ENCODE data around the gene GPR135. TPM values are rescaled to one million over a fixed set of nuclear protein-coding genes. Genes with fewer than 3 reads are reported as not detected.

GPR135 gene
- total and polyA plus RNA-seq, 2 donors = 0.38 to 0.52 TPM

DNA sequence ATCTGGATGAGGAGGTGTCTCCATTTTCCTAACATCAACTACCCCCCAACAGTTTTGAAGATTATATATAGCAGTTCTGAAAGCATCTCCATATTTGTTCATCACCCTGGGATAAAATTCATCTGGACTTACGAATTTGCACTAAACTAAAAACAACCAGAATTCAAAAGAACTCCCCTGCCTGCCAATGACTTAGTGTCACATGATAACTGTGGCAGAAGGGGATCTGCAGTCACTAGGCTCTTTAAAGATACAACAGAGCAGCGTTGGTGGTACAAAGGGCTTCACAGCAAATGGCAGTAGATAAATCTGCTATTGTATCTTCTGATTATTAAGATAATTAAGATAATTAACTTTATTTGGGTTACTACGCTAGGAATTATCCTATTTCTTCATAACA lies 30.1 kb downstream of the GPR135 start:
- Histone ChIP-seq H3K4me3 (ENCODE audit: low read length in 2 of 2) (no peak overlapping the region), H3K27me3 (ENCODE audit: control insufficient read depth in 2 of 2, insufficient read depth in 1 of 2, low read length in 1 of 2) (no peaks in the 10 kb centered on the region)
- WGBS = 97% methylated on average over 3 of the region's 3 CpGs

DNA sequence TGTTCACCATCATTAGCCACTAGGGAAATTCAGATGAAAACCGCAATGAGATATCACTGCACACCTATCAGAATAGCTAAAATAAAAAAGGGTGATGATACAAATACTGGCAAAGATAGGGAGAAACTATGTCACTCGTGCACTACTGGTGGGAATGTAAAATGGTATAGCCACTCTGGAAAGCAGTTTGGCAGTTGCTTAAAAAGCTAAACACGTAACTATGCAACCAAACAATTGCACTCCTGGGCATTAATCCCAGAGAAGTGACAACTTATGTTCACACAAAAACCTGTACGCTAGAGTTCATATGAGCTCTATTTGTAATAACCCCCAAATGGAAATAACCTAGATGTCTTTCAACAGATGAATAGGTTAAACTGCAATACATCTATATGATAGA lies 35.4 kb downstream of the GPR135 start:
- Histone ChIP-seq H3K4me1 (ENCODE audit: control insufficient read depth in 2 of 2, insufficient read depth in 2 of 2, low read length in 2 of 2) (no peaks in the 10 kb centered on the region), H3K36me3 (ENCODE audit: control insufficient read depth in 2 of 2, insufficient read depth in 2 of 2, low read length in 1 of 2) (no peaks in the 10 kb centered on the region), H3K27me3 (ENCODE audit: control insufficient read depth in 2 of 2, insufficient read depth in 1 of 2, low read length in 1 of 2) (no peaks in the 10 kb centered on the region), H3K9me3 (ENCODE audit: control insufficient read depth in 2 of 2, insufficient read depth in 1 of 2, low read length in 1 of 2) (no peaks in the 10 kb centered on the region), H3K4me3 (ENCODE audit: low read length in 2 of 2) (no peak overlapping the region), H3K27ac (ENCODE audit: low read depth in 1 of 2, low read length in 1 of 2) (no peak overlapping the region)
- 96% methylated on average over 4 of the region's 4 CpGs for WGBS
- no peak for DNase-seq (ENCODE audit: low read depth in 6 of 9, low spot score in 9 of 9)

More for the DNA sequence above, 30.1 kb downstream of the GPR135 start:
- H3K9me3 ChIP-seq (ENCODE audit: control insufficient read depth in 2 of 2, insufficient read depth in 1 of 2, low read length in 1 of 2) = no peaks in the 10 kb centered on the region
- no peak for DNase-seq (ENCODE audit: low read depth in 6 of 9, low spot score in 9 of 9)
- no peak overlapping the region for H3K27ac ChIP-seq (ENCODE audit: low read depth in 1 of 2, low read length in 1 of 2)
- H3K4me1 ChIP-seq (ENCODE audit: control insufficient read depth in 2 of 2, insufficient read depth in 2 of 2, low read length in 2 of 2) = no peaks in the 10 kb centered on the region
- no peaks in the 10 kb centered on the region for H3K36me3 ChIP-seq (ENCODE audit: control insufficient read depth in 2 of 2, insufficient read depth in 2 of 2, low read length in 1 of 2)

DNA sequence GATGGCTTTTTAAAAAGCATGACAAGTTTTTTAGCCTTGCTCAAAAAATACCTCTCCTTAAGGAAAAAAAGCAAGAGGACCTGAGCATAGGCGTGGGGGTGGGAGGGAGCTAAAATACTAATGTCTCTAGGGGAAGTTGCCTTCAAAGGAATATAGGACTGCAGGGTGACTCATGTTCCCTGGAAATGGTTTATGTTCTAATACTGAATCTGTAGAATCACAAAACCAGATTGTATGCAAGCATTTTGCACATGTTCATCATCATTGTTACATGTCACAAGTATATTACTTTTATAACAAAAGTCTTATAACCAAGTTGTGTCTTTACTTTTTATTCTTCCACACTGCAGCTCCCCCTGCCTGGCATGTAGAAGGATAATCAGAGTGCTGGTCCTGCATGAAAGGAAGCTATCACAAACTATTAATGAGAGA lies 36.6 kb downstream of the GPR135 start:
- no peak overlapping the region for H3K27ac ChIP-seq (ENCODE audit: low read depth in 1 of 2, low read length in 1 of 2)
- no peaks in the 10 kb centered on the region for H3K4me1 ChIP-seq (ENCODE audit: control insufficient read depth in 2 of 2, insufficient read depth in 2 of 2, low read length in 2 of 2)
- 91% methylated on average over 1 of the region's 1 CpG for WGBS

DNA sequence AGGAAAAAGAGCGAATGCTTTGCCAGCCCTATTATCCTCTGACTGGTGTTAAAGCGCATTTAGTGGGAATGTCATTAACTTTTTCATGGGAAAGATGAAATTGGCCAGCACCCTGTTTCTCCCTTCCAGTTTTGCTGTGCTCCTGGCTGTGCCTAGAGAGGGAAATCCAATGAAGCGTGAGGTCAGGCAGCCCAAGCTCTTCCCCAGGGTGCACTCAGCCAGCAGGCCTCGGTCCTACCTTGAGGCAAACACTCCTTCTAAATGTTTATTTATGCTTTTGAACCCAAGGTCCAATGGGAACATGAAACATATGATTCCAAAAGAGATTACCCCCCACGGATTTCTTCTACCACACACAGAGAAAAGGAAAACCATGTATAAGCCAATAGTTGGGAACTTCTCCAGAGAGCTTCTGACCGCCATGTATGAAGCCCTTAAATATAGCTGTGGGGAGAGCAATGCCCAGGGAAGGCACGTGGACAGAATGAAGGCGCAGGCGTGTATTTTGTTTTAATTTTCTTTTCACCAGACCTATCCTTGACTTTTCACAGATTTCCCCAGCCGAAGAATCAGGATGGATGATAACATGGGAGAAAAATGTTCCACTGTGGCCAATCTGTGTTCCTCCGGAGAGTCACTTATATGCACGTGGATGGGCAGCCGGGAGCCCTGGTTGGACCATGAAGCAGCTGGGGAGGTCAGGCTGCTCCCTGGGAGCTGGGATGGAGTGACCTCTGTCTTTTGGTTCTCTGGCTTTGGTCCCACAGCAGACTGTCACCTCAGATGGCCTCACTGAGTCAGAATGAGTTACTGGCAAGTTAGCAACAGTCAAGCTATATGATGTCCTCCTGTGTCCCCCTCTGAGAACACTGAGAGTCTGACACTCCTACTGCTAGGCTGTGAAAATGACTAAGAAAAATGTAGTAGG lies 37.3 kb downstream of the GPR135 start:
- Histone ChIP-seq H3K4me1 (ENCODE audit: control insufficient read depth in 2 of 2, insufficient read depth in 2 of 2, low read length in 2 of 2) (no peaks in the 10 kb centered on the region), H3K27ac (ENCODE audit: low read depth in 1 of 2, low read length in 1 of 2) (no peak overlapping the region), H3K36me3 (ENCODE audit: control insufficient read depth in 2 of 2, insufficient read depth in 2 of 2, low read length in 1 of 2) (no peaks in the 10 kb centered on the region), H3K4me3 (ENCODE audit: low read length in 2 of 2) (no peak overlapping the region), H3K27me3 (ENCODE audit: control insufficient read depth in 2 of 2, insufficient read depth in 1 of 2, low read length in 1 of 2) (no peaks in the 10 kb centered on the region), H3K9me3 (ENCODE audit: control insufficient read depth in 2 of 2, insufficient read depth in 1 of 2, low read length in 1 of 2) (no peaks in the 10 kb centered on the region)
- no peak for DNase-seq (ENCODE audit: low read depth in 6 of 9, low spot score in 9 of 9)
- WGBS = 97% methylated on average over 13 of the region's 13 CpGs

More for the DNA sequence above, 36.6 kb downstream of the GPR135 start:
- H3K4me3 ChIP-seq (ENCODE audit: low read length in 2 of 2) = no peak overlapping the region
- H3K27me3 ChIP-seq (ENCODE audit: control insufficient read depth in 2 of 2, insufficient read depth in 1 of 2, low read length in 1 of 2) = no peaks in the 10 kb centered on the region
- no peaks in the 10 kb centered on the region for H3K36me3 ChIP-seq (ENCODE audit: control insufficient read depth in 2 of 2, insufficient read depth in 2 of 2, low read length in 1 of 2)
- H3K9me3 ChIP-seq (ENCODE audit: control insufficient read depth in 2 of 2, insufficient read depth in 1 of 2, low read length in 1 of 2) = no peaks in the 10 kb centered on the region
- no peak for DNase-seq (ENCODE audit: low read depth in 6 of 9, low spot score in 9 of 9)

DNA sequence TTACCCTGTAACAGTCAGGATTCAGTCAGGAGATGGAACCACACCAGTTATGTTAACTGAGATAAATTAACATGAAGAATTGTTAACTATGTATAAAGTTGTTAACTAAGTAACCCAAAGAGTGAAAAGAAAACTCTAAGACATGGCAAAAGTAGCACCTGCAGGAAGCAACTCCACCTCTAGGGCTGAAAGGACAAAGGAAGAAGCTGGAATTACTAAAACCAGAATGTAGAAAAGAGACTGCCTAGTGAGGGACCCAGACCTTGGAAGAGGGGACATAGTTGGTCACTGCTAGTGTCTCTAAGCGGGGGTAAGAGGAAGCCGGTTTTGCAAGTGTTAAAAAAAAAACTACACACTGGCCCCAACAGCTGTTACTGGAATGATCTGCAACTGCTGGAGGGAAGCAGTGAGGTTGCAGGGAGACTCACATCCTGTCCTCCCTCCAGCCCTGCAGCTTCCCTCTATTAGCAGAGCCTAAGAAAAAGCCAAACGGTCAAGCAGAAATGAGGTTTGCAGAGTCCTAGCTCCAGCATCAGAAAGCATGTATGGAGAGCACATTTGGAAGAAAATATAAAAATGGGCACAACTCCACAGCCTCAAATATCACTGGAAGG lies 39.8 kb downstream of the GPR135 start:
- H3K4me1 ChIP-seq (ENCODE audit: control insufficient read depth in 2 of 2, insufficient read depth in 2 of 2, low read length in 2 of 2) = no peaks in the 10 kb centered on the region
- no peaks in the 10 kb centered on the region for H3K27me3 ChIP-seq (ENCODE audit: control insufficient read depth in 2 of 2, insufficient read depth in 1 of 2, low read length in 1 of 2)
- H3K27ac ChIP-seq (ENCODE audit: low read depth in 1 of 2, low read length in 1 of 2) = no peak overlapping the region
- DNase-seq (ENCODE audit: low read depth in 6 of 9, low spot score in 9 of 9) = no peak
- 62% methylated on average over 3 of the region's 3 CpGs for WGBS
- H3K9me3 ChIP-seq (ENCODE audit: control insufficient read depth in 2 of 2, insufficient read depth in 1 of 2, low read length in 1 of 2) = no peaks in the 10 kb centered on the region
- H3K36me3 ChIP-seq (ENCODE audit: control insufficient read depth in 2 of 2, insufficient read depth in 2 of 2, low read length in 1 of 2) = no peaks in the 10 kb centered on the region
- no peak overlapping the region for H3K4me3 ChIP-seq (ENCODE audit: low read length in 2 of 2)

DNA sequence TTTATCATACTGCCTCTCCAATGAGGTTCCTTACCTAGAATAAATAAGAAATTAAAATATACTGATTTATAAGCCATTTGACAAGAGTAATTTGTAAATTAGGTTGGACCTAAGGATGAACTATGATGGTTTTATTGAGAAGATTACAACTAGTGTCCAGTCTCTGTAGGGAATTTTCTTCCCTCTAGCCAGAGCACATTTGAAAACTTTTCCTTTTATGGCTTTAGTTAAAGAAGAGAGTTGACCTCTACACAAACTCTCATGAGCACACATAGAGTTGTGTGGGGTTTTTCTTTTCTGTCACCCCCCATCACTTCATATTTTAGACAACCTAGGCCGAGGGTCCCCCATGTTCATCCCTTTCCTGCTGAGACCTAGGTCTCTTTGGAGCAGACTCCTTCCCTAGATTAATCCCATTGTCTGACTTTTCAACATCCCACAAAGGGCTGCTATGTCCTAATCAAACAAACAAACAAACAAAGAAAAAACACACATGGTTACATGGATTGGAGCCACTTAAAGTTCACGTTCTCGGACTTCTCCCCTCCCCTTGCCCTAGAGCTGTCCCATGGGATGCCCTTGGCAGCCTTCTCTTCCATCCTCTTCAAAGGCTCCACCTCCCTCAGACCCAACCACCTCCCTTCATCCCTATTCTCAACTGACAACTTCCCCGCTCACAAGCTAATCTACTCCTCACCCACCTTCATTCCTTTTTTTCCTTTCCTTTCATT lies 40.7 kb downstream of the GPR135 start:
- Histone ChIP-seq H3K27me3 (ENCODE audit: control insufficient read depth in 2 of 2, insufficient read depth in 1 of 2, low read length in 1 of 2) (no peaks in the 10 kb centered on the region), H3K4me3 (ENCODE audit: low read length in 2 of 2) (no peak overlapping the region), H3K9me3 (ENCODE audit: control insufficient read depth in 2 of 2, insufficient read depth in 1 of 2, low read length in 1 of 2) (no peaks in the 10 kb centered on the region), H3K4me1 (ENCODE audit: control insufficient read depth in 2 of 2, insufficient read depth in 2 of 2, low read length in 2 of 2) (no peaks in the 10 kb centered on the region), H3K27ac (ENCODE audit: low read depth in 1 of 2, low read length in 1 of 2) (no peak overlapping the region), H3K36me3 (ENCODE audit: control insufficient read depth in 2 of 2, insufficient read depth in 2 of 2, low read length in 1 of 2) (no peaks in the 10 kb centered on the region)
- WGBS = 95% methylated on average over 4 of the region's 4 CpGs
- no peak for DNase-seq (ENCODE audit: low read depth in 6 of 9, low spot score in 9 of 9)

DNA sequence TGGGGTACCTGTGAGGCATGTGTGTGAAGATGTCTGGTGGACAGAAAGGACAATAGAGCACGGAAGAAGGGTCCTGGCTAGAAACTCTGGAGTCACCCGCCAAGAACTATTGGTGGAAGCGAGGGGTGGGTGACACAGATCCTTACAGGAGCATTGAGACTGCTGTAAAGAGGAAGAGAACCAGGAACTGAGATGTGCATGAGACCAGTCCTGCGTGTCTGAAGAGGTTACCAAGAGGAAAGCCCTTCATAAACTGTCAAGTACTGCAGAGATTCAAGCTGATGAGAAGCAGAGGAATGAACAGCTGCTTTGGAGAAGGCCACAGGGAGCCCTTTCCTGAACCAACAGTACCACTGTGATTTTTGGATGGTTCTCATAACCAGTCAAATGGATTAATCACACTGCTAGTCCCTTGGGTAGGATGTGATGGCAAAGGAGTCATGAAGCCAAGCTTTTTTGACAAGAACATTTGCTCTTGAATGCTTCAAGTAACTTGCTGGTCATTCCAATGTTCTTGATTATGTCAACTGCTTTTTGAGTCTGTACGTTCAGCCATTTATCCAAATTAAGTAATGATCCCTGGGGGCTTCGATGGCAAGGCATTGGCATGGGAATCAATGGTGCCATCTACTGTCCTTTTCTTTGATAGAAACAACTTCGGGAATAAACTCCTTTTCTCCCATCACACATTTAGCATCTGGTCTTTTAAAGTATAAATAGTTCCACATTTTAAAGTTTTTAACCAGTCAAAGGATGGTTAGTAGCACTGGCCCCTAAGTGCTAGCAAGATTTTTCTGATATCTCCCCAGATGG lies 42.9 kb downstream of the GPR135 start:
- no peaks in the 10 kb centered on the region for H3K4me1 ChIP-seq (ENCODE audit: control insufficient read depth in 2 of 2, insufficient read depth in 2 of 2, low read length in 2 of 2)
- no peaks in the 10 kb centered on the region for H3K9me3 ChIP-seq (ENCODE audit: control insufficient read depth in 2 of 2, insufficient read depth in 1 of 2, low read length in 1 of 2)
- H3K36me3 ChIP-seq (ENCODE audit: control insufficient read depth in 2 of 2, insufficient read depth in 2 of 2, low read length in 1 of 2) = no peaks in the 10 kb centered on the region
- 85% methylated on average over 7 of the region's 7 CpGs for WGBS
- H3K27me3 ChIP-seq (ENCODE audit: control insufficient read depth in 2 of 2, insufficient read depth in 1 of 2, low read length in 1 of 2) = no peaks in the 10 kb centered on the region
- H3K4me3 ChIP-seq (ENCODE audit: low read length in 2 of 2) = no peak overlapping the region
- DNase-seq (ENCODE audit: low read depth in 6 of 9, low spot score in 9 of 9) = no peak
- no peak overlapping the region for H3K27ac ChIP-seq (ENCODE audit: low read depth in 1 of 2, low read length in 1 of 2)

DNA sequence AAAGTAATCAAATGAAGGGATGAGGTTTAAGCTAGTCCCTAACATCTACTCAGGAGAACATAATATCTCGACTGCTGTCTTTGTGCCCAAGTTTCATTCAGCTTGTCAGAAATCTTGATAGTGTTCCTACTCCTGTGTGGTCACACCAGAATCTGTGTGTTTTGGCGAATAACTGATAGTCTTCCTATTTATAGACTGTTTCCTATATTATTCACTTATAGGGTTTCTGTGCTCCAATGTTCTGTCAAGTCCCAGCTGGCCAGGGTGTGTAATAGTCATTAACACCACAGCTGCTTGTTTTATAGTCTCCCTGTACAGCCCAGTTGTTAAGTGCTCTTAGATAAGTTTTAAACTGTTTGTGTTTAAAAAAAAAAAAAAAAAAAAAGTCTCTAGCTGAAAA lies 45.9 kb downstream of the GPR135 start:
- Histone ChIP-seq H3K9me3 (ENCODE audit: control insufficient read depth in 2 of 2, insufficient read depth in 1 of 2, low read length in 1 of 2) (no peaks in the 10 kb centered on the region), H3K4me1 (ENCODE audit: control insufficient read depth in 2 of 2, insufficient read depth in 2 of 2, low read length in 2 of 2) (no peaks in the 10 kb centered on the region), H3K27me3 (ENCODE audit: control insufficient read depth in 2 of 2, insufficient read depth in 1 of 2, low read length in 1 of 2) (no peaks in the 10 kb centered on the region), H3K36me3 (ENCODE audit: control insufficient read depth in 2 of 2, insufficient read depth in 2 of 2, low read length in 1 of 2) (no peaks in the 10 kb centered on the region), H3K4me3 (ENCODE audit: low read length in 2 of 2) (no peak overlapping the region), H3K27ac (ENCODE audit: low read depth in 1 of 2, low read length in 1 of 2) (no peak overlapping the region)
- 98% methylated on average over 2 of the region's 2 CpGs for WGBS
- no peak for DNase-seq (ENCODE audit: low read depth in 6 of 9, low spot score in 9 of 9)

All from thymus (tissue), 11 donors.